Measurements from ENCODE around the gene NKIRAS2.

Gene NKIRAS2

GRCh38 chr17:42047343-42047742 lies 27.5 kb downstream of the NKIRAS2 start:
- peaks cover 12% of the 10 kb centered on the region; the same call in 1 of the 2 replicates for H3K4me1 ChIP-seq (ENCODE audit: control insufficient read depth, insufficient read depth, low read length)
- H3K9me3 ChIP-seq (ENCODE audit: control insufficient read depth, insufficient read depth, low read length): no peaks in the 10 kb centered on the region

DNA sequence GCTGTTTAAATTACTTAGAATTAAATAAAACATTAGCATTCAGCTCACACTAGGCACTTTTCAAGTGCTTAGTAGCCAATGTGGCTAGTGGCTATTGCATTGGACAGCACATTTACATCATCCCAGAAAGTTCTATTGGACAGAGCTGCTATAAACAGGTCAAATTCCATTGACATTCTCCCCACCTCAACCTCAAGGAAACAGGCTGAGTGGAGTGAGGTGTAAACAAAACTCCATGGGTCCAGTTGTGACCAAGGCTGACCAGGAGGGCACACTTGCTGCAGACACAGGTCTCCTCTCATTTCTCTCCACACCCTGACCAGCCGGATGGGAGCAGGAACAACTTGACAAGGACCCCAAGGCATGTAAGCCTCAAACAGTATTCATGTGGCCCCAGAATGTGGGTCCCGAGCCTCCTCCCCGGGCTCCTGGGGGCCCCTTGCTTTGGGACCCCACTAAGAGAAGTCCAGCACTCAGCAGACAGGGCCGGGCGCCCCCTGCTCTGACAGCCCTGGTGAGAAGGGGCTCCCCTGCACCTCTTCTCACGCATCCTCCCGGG lies 30.0 kb downstream of the NKIRAS2 start:
- no peak overlapping the region for H3K27ac ChIP-seq (ENCODE audit: low read depth, low read length)
- no peaks in the 10 kb centered on the region; the same call in 1 of the 2 replicates for H3K27me3 ChIP-seq (ENCODE audit: control insufficient read depth, insufficient read depth, low read length)
- H3K9me3 ChIP-seq (ENCODE audit: control insufficient read depth, insufficient read depth, low read length): no peaks in the 10 kb centered on the region
- H3K9ac ChIP-seq (ENCODE audit: low read depth, low read length): no peak overlapping the region
- peaks cover 19% of the 10 kb centered on the region for H3K4me1 ChIP-seq (ENCODE audit: control insufficient read depth, insufficient read depth, low read length)
- H3K36me3 ChIP-seq (ENCODE audit: control insufficient read depth, insufficient read depth, low read length): no peaks in the 10 kb centered on the region
- peak overlapping the region; percentile 69 for H3K4me3 ChIP-seq (ENCODE audit: low read depth, low read length)

More at GRCh38 chr17:42047343-42047742, 27.5 kb downstream of the NKIRAS2 start:
- Histone ChIP-seq H3K36me3 (ENCODE audit: control insufficient read depth, insufficient read depth, low read length) (no peaks in the 10 kb centered on the region), H3K27ac (ENCODE audit: low read depth, low read length) (no peak overlapping the region), H3K4me3 (ENCODE audit: low read depth, low read length) (no peak overlapping the region), H3K9ac (ENCODE audit: low read depth, low read length) (no peak overlapping the region), H3K27me3 (ENCODE audit: control insufficient read depth, insufficient read depth, low read length) (no peaks in the 10 kb centered on the region; the same call in 1 of the 2 replicates)

DNA sequence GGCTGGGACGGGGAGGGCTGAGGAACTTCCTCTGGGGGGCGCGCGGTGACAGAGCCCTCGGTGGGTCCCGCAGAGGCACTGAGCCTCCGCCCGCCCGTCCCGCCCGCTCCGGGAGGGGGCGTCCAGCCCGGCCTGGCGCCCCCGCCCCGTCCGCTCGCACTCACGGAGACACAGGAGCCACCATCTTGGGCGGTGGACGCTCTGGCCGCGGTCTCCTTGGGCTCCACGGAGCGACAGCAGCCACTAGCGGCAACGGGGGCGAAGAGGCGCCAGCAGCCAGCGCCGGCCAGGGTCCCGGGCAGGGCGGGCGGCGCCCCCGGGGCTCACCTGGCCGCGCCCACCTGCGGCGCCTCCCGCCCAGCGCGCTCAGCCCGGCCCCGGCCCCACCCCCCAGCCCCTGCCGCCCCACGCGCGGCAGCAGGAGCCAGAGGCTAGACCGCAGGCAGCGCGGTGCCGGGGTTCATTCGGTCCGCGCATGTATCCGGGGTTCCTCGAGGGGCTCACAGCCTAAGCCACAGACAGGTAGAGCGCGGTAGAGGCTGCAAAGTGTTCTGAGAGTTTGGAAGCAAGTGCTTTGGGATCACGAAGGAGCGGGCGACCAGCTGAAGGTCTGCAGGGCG lies 30.6 kb downstream of the NKIRAS2 start, which contains the start of gene C17orf113:
Gene C17orf113 (minus strand): TSS at position 209 of the 620 bp plus-strand sequence. CDS start 7,225 bp downstream, outside the sequence.
- H3K9me3 ChIP-seq (ENCODE audit: control insufficient read depth, insufficient read depth, low read length): no peaks in the 10 kb centered on the region
- H3K9ac ChIP-seq (ENCODE audit: low read depth, low read length): no peak within 1 kb of the TSS
- H3K27me3 ChIP-seq (ENCODE audit: control insufficient read depth, insufficient read depth, low read length): no peaks in the 10 kb centered on the region; the same call in 1 of the 2 replicates
- H3K4me3 ChIP-seq (ENCODE audit: low read depth, low read length): peak within 1 kb of the TSS; percentile 69
- H3K36me3 ChIP-seq (ENCODE audit: control insufficient read depth, insufficient read depth, low read length): no peaks in the 10 kb centered on the region
- no peak within 1 kb of the TSS for H3K27ac ChIP-seq (ENCODE audit: low read depth, low read length)
- peaks cover 24% of the 10 kb centered on the region for H3K4me1 ChIP-seq (ENCODE audit: control insufficient read depth, insufficient read depth, low read length)

DNA sequence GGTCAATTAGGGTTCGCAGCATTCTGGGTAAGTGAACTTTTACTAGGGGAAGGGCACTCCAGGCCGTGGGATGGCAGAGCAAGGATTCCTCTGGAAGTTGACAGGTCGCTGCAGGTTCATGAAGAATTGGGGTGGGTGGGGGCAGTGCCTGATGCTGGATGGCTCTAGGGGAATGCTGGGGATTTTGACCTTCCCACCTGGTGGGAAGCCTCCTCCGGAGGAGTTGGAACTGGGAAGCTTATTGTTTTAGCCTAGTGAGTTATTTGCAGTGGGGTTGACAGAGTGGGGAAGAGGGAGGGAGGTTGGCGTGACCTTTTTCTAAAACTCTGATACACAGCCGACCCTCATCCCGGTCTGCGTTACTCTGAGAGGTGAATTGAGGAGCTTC lies 31.1 kb downstream of the NKIRAS2 start:
- H3K27me3 ChIP-seq (ENCODE audit: control insufficient read depth, insufficient read depth, low read length): no peaks in the 10 kb centered on the region; the same call in 1 of the 2 replicates
- H3K9ac ChIP-seq (ENCODE audit: low read depth, low read length): no peak overlapping the region
- H3K27ac ChIP-seq (ENCODE audit: low read depth, low read length): no peak overlapping the region
- no peaks in the 10 kb centered on the region for H3K36me3 ChIP-seq (ENCODE audit: control insufficient read depth, insufficient read depth, low read length)
- H3K4me3 ChIP-seq (ENCODE audit: low read depth, low read length): peak overlapping the region; percentile 69
- H3K4me1 ChIP-seq (ENCODE audit: control insufficient read depth, insufficient read depth, low read length): peaks cover 24% of the 10 kb centered on the region
- no peaks in the 10 kb centered on the region for H3K9me3 ChIP-seq (ENCODE audit: control insufficient read depth, insufficient read depth, low read length)

GRCh38 chr17:42051645-42052044 lies 31.8 kb downstream of the NKIRAS2 start:
- Histone ChIP-seq H3K9ac (ENCODE audit: low read depth, low read length) (no peak overlapping the region), H3K27ac (ENCODE audit: low read depth, low read length) (no peak overlapping the region), H3K4me3 (ENCODE audit: low read depth, low read length) (no peak overlapping the region), H3K27me3 (ENCODE audit: control insufficient read depth, insufficient read depth, low read length) (no peaks in the 10 kb centered on the region; the same call in 1 of the 2 replicates), H3K4me1 (ENCODE audit: control insufficient read depth, insufficient read depth, low read length) (peaks cover 24% of the 10 kb centered on the region), H3K36me3 (ENCODE audit: control insufficient read depth, insufficient read depth, low read length) (no peaks in the 10 kb centered on the region), H3K9me3 (ENCODE audit: control insufficient read depth, insufficient read depth, low read length) (no peaks in the 10 kb centered on the region)

GRCh38 chr17:42052346-42052877 lies 32.5 kb downstream of the NKIRAS2 start:
- Histone ChIP-seq H3K9me3 (ENCODE audit: control insufficient read depth, insufficient read depth, low read length) (no peaks in the 10 kb centered on the region), H3K9ac (ENCODE audit: low read depth, low read length) (no peak overlapping the region), H3K36me3 (ENCODE audit: control insufficient read depth, insufficient read depth, low read length) (no peaks in the 10 kb centered on the region), H3K27me3 (ENCODE audit: control insufficient read depth, insufficient read depth, low read length) (no peaks in the 10 kb centered on the region; the same call in 1 of the 2 replicates), H3K4me1 (ENCODE audit: control insufficient read depth, insufficient read depth, low read length) (peaks cover 24% of the 10 kb centered on the region), H3K4me3 (ENCODE audit: low read depth, low read length) (no peak overlapping the region), H3K27ac (ENCODE audit: low read depth, low read length) (no peak overlapping the region)

- no peaks in the 10 kb centered on the region; the same call in 1 of the 2 replicates for H3K27me3 ChIP-seq (ENCODE audit: control insufficient read depth, insufficient read depth, low read length)
- H3K4me1 ChIP-seq (ENCODE audit: control insufficient read depth, insufficient read depth, low read length): peaks cover 24% of the 10 kb centered on the region
- no peaks in the 10 kb centered on the region for H3K9me3 ChIP-seq (ENCODE audit: control insufficient read depth, insufficient read depth, low read length)
- no peak overlapping the region for H3K9ac ChIP-seq (ENCODE audit: low read depth, low read length)
- no peaks in the 10 kb centered on the region for H3K36me3 ChIP-seq (ENCODE audit: control insufficient read depth, insufficient read depth, low read length)
- no peak overlapping the region for H3K4me3 ChIP-seq (ENCODE audit: low read depth, low read length)
- no peak overlapping the region for H3K27ac ChIP-seq (ENCODE audit: low read depth, low read length)
Observed at GRCh38 chr17:42053731-42054500, 34.0 kb downstream of the NKIRAS2 start.

- H3K27me3 ChIP-seq (ENCODE audit: control insufficient read depth, insufficient read depth, low read length): no peaks in the 10 kb centered on the region
Observed at GRCh38 chr17:42055027-42055426, 35.1 kb downstream of the NKIRAS2 start.

DNA sequence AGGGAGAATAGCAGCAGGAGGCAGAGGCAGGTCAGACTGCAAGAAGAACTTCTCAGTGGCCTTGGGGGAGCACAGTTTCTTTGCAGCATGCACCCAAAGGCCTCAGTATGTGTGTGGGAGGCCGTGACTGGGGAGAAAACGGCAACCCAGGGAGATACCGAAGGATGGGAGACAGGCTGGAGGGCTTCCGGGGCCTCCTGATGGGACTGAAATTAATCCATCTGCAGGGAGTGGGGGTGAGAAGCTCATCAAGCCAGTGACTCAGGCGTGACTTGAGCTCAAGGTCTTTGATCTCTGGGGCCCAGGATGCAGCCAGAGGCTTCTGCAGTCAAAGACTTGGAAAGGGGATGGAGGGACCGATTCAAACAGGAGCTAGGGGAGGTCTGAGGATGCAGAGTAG lies 35.6 kb downstream of the NKIRAS2 start:
- Histone ChIP-seq H3K27ac (ENCODE audit: low read depth, low read length) (peak overlapping the region; percentile 59), H3K27me3 (ENCODE audit: control insufficient read depth, insufficient read depth, low read length) (no peaks in the 10 kb centered on the region), H3K9ac (ENCODE audit: low read depth, low read length) (no peak overlapping the region), H3K36me3 (ENCODE audit: control insufficient read depth, insufficient read depth, low read length) (no peaks in the 10 kb centered on the region), H3K4me1 (ENCODE audit: control insufficient read depth, insufficient read depth, low read length) (peaks cover 18% of the 10 kb centered on the region), H3K9me3 (ENCODE audit: control insufficient read depth, insufficient read depth, low read length) (no peaks in the 10 kb centered on the region), H3K4me3 (ENCODE audit: low read depth, low read length) (no peak overlapping the region)

More at GRCh38 chr17:42055027-42055426, 35.1 kb downstream of the NKIRAS2 start:
- peak overlapping the region; percentile 59 for H3K27ac ChIP-seq (ENCODE audit: low read depth, low read length)
- H3K4me3 ChIP-seq (ENCODE audit: low read depth, low read length): no peak overlapping the region
- H3K9me3 ChIP-seq (ENCODE audit: control insufficient read depth, insufficient read depth, low read length): no peaks in the 10 kb centered on the region
- peaks cover 18% of the 10 kb centered on the region for H3K4me1 ChIP-seq (ENCODE audit: control insufficient read depth, insufficient read depth, low read length)
- no peak overlapping the region for H3K9ac ChIP-seq (ENCODE audit: low read depth, low read length)
- no peaks in the 10 kb centered on the region for H3K36me3 ChIP-seq (ENCODE audit: control insufficient read depth, insufficient read depth, low read length)

GRCh38 chr17:42056635-42057034 lies 36.7 kb downstream of the NKIRAS2 start:
- Histone ChIP-seq H3K9ac (ENCODE audit: low read depth, low read length) (no peak overlapping the region), H3K27me3 (ENCODE audit: control insufficient read depth, insufficient read depth, low read length) (no peaks in the 10 kb centered on the region), H3K4me1 (ENCODE audit: control insufficient read depth, insufficient read depth, low read length) (peaks cover 12% of the 10 kb centered on the region), H3K4me3 (ENCODE audit: low read depth, low read length) (no peak overlapping the region), H3K9me3 (ENCODE audit: control insufficient read depth, insufficient read depth, low read length) (no peaks in the 10 kb centered on the region), H3K36me3 (ENCODE audit: control insufficient read depth, insufficient read depth, low read length) (no peaks in the 10 kb centered on the region), H3K27ac (ENCODE audit: low read depth, low read length) (no peak overlapping the region)

All from HUES48 (cell line).